Ammon's horn (tissue), 1 donor: Measurements from ENCODE around the gene COL4A4.

ENCODE experiments used
- DNase-seq: peaks from one replicate; pipeline ENCODE4 v3.0.0-alpha.2; 2016; ENCODE audit warnings: low spot score

COL4A4 gene

GRCh38 chr2:227161947-227162346 lies 2.1 kb downstream of the COL4A4 start:
- no peak for DNase-seq

- DNase-seq = no peak
Measured at GRCh38 chr2:227160164-227160563, 3.8 kb downstream of the COL4A4 start.

- no peak for DNase-seq
Measured at GRCh38 chr2:227154986-227155774, 8.8 kb downstream of the COL4A4 start.

DNA sequence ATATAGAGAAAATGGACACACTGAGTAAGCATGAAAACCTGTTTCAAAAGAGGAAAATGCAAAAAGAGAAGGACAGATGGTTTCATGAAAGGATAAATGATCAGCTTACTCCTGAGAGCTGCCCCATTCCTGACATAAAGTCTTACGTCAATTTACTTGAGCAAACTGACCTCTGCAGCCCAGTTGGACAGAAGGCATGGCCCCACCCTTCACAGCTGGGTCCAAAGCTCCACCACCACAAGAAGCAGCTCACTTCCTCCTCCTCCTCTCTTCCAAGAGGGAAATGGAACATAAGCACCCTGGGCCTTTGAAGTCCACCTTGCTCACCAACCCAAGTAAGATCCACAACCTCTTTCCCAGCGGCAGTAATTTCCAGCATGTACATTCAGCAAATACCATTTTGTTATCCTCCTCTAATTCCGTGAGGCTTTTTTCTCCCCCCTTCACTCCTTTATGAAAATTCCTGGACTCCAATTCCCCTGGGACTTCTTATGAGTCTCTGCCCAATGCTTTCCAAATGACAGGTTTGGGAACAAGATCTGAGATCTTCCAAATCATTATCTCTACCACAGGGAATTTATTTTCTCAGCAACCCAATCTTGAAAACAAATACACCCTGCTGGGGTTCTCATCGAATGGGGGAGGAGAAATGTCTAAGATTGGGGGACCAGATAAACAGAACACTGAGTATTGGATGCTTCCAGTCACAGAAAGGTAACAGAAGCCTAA lies 10.1 kb downstream of the COL4A4 start:
- DNase-seq = no peak

DNA sequence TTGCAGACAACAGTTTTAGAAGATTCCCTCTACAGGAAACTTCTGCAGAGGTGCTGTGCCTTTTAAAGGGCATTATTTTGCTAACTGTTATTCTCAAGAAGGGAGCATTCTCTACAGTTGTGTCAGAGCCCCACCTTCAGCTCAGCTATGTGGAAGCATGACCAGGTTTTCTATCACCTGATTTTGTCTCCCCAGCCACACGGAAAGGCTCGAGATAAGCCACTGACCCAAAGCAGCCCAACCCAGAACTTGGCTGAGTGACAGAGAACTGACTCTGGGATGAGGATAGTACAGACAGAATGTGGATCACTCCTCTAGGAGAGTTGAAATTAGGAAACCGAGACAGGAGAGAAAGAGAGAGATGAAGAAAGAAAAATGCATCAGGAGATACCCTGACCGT lies 10.7 kb downstream of the COL4A4 start:
- DNase-seq = no peak

DNA sequence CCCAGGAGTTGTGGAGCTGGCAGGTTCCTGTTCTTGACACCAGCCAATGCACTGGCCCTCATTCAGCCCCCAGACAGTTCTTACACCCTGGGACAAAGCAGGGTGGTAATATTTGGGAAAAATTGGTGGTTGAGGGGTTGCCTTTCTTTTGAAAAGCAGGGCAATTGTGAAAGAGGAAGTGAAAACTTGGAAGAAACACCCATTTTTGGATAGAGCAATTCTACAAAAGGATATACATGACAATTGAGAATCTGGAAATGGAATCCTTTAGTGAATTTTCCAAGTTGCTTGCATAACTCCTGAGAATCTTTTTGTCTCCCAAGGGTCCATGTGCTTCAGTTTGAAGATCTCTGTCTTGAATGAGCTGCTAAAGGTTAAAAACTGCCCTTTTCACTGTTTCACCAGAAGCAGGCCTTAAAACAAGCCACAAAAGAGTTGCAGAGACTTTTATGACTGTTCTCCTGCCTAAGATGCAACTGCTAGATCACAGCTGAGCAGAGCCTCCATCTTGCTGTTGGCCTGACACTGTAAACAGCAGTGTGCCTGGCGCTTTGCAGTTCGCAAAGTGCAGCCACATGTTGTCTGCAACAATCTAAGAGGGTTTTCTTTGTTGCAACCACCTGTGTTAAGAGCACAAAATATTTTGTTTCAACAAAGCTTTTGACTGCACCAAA lies 11.8 kb downstream of the COL4A4 start:
- DNase-seq = no peak

DNA sequence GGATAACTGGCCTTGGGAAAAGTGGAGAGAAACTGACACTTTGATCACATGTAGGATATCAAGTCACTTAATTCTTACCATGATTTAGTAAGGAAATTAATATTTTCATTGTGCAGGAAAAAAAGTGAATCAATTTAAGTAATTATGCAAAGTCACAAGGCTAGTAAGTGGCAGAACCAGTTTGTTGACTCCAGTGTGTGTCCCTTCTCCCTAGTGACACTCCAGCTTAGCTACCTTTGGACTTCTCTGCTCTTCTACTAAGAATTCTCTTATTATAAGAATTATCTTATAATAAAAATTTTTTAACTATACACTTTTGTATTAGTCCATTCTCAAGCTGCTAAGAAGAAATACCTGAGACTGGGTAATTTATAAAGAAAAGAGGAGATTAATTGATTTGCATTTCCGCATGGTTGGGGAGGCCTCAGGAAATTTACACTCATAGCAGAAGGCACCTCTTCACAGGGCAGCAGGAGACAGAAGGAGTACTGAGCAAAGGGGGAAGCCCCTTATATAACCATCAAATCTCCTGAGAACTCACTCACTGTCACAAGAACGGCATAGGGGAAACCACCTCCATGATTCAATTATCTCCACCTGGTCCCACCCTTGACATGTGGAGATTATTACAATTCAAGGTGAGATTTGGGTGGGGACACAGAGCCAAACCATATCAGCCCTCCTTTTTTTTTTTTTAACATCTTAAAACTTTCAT lies 13.6 kb downstream of the COL4A4 start:
- DNase-seq = no peak

- no peak for DNase-seq
Measured at GRCh38 chr2:227148106-227148505, 15.9 kb downstream of the COL4A4 start.

GRCh38 chr2:227147023-227147422 lies 17.0 kb downstream of the COL4A4 start:
- no peak for DNase-seq

DNA sequence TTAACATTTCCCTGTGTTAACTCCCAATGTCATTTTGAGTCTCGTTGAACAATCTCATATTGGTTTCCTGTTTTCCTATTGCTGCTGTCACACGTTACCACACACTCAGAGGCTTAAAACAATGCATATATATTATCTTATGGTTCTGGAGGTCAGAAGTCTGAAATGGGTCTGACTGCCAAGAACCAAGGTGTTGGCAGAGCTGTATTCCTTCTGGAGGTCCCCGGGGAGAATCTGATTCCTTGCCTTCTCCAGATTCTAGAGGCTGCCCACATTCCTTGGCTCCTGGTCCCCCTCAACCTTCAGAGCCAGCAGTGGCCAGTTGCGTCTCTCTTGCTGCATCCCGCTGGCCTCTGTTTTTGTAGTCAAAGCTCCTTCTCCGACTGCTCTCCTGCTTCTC lies 17.5 kb downstream of the COL4A4 start:
- no peak for DNase-seq

- no peak for DNase-seq
Measured at GRCh38 chr2:227143895-227144294, 20.1 kb downstream of the COL4A4 start.

DNA sequence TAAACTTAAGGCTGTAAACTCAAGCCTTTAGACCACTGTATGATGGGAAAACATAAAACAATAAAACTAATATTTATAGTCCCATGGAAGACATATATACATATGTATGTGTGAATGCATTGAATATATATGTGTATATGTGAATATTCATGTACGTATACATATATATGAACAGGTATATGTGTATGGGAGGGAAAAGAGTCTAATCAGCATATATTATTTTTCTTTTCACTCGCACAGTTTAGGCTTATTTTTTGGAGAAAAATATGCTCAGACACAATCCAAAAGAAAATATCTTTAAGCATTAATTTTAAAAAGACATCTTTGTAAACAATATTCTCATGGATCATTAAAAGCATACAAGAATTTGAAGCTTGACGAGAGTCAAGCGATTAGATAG lies 22.7 kb downstream of the COL4A4 start:
- no peak for DNase-seq

DNA sequence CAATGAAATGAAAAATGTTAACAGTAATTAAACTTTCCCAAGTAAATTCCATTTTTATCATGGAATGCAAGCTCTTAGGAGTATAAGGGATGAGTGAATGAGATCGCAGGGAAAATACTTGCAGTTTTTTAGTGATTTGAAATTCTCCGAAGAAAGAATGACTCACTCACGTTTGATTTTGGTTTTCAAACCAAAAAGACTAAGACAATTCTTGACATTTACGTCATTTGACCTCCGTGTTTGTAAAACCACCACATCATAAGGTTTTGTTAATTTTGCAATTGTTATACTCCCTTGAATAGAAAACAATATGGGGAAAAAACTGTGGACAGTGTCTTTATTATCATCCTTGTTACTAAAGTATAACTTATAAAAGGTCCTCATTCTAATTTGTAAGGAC lies 29.4 kb downstream of the COL4A4 start:
- no peak for DNase-seq

- DNase-seq = no peak
Measured at GRCh38 chr2:227132986-227133385, 31.0 kb downstream of the COL4A4 start.

DNA sequence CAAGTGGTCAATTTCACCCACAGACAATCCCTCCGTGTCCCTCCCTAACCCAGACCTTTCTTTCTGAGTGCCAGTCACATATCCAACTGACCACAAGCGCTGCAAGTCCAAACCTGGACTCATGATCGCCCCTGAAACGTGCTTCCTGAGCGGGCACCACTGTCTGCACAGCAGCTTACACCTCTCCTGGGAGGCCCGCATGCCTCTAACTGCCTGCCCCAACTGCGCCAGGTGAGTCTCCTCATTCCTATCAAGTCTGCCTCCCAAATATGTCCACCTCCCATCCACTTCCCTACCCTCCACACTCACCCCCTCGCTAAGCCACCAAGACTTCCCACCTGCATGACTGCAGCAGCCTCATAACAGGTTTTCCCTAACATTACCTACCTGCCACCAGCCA lies 33.4 kb downstream of the COL4A4 start:
- no peak for DNase-seq

DNA sequence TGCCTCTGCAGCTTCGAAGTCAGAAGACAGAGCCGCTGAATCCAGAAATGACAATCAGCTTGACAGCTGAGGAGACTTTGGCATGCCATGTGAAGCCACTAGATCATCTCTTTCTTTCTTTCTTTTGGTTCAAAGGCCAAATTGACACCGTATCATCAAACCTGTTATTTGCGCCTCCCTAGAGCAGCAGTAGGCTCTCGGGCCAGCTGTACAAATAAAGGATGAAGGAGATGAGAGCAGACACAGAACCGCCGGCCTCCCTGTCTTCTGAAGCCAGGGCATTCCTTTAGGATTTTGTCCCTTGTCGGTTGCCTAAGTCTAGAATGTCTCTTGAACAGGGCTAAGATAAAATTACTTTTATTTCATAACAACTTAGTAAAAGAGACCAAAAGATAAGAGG lies 36.8 kb downstream of the COL4A4 start:
- no peak for DNase-seq

GRCh38 chr2:227125506-227125905 lies 38.5 kb downstream of the COL4A4 start:
- DNase-seq = no peak

- DNase-seq = no peak
Measured at GRCh38 chr2:227124811-227125210, 39.2 kb downstream of the COL4A4 start.

DNA sequence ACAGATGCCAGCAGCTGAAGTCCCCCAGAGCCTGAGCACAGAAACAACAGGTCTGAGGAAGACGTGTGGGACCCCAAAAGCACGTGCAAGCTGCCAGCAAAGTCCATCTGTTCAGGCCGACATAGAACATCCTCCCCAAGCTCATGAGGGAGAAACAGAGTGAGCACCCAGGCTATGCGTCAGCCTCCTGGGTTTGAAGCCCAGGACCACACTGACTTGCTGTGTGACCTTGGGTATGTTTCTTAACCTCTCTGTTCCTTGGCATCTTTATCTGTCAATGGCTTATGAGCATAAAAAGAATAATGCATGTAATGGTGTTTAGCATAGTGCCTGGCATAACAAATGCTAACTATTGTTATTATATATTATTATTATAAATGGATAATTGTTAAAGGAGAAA lies 40.3 kb downstream of the COL4A4 start:
- DNase-seq = no peak

- no peak for DNase-seq
Measured at GRCh38 chr2:227118353-227118752, 45.7 kb downstream of the COL4A4 start.

DNA sequence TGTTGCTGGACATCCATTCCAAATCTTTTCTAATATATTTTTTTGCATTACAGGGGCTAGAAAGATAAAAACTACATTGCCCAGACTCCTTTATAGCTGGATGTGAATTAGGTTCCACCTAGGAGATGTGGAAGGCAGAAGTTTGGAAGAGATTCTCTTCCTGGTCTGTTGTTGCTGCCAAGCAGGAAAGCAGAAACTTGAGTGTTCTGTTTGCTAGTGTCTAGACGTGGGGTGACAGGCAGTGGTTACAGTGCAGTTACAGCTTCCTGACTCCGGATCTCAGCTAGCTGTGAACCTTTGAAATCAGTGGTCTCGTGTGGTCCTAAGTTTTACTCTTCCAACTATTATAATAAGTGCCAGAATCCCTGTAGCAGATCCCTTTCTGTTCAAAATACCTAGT lies 46.2 kb downstream of the COL4A4 start:
- no peak for DNase-seq

GRCh38 chr2:227117027-227117426 lies 47.0 kb downstream of the COL4A4 start:
- no peak for DNase-seq
